Activated B cell treated with CpG ODN at 0.5 μM for 24 hours (primary cell): Measurements from ENCODE around the gene IRAK2. TPM values are rescaled to one million over a fixed set of nuclear protein-coding genes. Genes with fewer than 3 reads are reported as not detected.

Source experiments
- ATAC-seq: fragments of 200-7000 bp; cut with Tn5 transposase; one replicate; pipeline ENCODE4 v1.10.0; 2021; ENCODE audit warnings: low read depth, mild to moderate bottlenecking, moderate library complexity
- CTCF ChIA-PET: fragments of 350-600 bp; sonication (Branson Sonifier 250); formaldehyde crosslinking; loops from one replicate; lab custom pipeline; 2021; ENCODE audit warnings: antibody characterized with exemption; lab: Charles Lee
- POLR2A ChIA-PET: fragments of 350-600 bp; sonication (Branson Sonifier 250); formaldehyde crosslinking; loops from one replicate; lab custom pipeline; 2021; ENCODE audit warnings: antibody characterized with exemption; lab: Charles Lee
- DNase-seq: peaks from one replicate; pipeline ENCODE4 v3.0.0; 2022
- H3K27ac Mint-ChIP-seq: one replicate; pipeline ENCODE4 v1.8.0; 2020; ENCODE audit warnings: mixed read lengths
- H3K27me3 Mint-ChIP-seq: one replicate; pipeline ENCODE4 v1.8.0; 2021; ENCODE audit warnings: mixed read lengths
- H3K36me3 Mint-ChIP-seq: one replicate; pipeline ENCODE4 v1.8.0; 2021; ENCODE audit warnings: low read depth, mixed read lengths
- H3K4me1 Mint-ChIP-seq: one replicate; pipeline ENCODE4 v1.8.0; 2021; ENCODE audit warnings: mixed read lengths
- H3K4me3 Mint-ChIP-seq: one replicate; pipeline ENCODE4 v1.8.0; 2020; ENCODE audit warnings: mild to moderate bottlenecking, mixed read lengths
- H3K9me3 Mint-ChIP-seq: one replicate; pipeline ENCODE4 v1.8.0; 2020; ENCODE audit warnings: mixed read lengths
- intact Hi-C: fragments of 100-400 bp; cut with micrococcal nuclease; formaldehyde crosslinking; loops from one replicate; pipeline ENCODE4 v1.15.1; 2024
- total RNA-seq: library from RNA; stranded (reverse); gene quantifications from 2 replicates; pipeline ENCODE4 v1.2.3, GENCODE V29; 2022
- TF ChIP-seq, protein P1 (sequence below): fragments of 200-600 bp; IDR thresholded peaks from one replicate; pipeline ENCODE4 v1.8.0; 2022; ENCODE audit warnings: antibody characterized with exemption, mild to moderate bottlenecking

The IRAK2 gene
- total RNA-seq, 1 donor from 2014 or later = 8.6 TPM

DNA sequence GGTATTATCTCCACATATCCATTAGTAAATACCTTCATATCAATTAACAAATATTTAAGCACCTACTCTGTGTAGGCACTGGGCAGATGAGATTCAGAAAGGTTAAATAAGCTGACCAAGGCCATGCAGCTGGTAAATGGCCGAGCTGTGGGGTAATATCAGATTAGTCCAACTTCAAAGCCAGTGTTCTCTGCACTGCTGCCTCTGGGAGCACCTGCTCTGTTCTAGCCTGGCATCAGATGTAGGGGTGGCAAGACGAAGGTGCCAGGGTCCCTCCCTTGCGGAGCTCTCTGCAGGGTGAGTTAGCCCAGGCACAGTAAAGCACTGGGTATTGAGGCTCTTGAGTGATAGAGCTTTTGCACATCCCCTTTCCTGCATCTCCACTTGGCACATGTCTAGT is 89.0 kb downstream of the IRAK2 start:
- POLR2A ChIA-PET = no interaction called here

DNA sequence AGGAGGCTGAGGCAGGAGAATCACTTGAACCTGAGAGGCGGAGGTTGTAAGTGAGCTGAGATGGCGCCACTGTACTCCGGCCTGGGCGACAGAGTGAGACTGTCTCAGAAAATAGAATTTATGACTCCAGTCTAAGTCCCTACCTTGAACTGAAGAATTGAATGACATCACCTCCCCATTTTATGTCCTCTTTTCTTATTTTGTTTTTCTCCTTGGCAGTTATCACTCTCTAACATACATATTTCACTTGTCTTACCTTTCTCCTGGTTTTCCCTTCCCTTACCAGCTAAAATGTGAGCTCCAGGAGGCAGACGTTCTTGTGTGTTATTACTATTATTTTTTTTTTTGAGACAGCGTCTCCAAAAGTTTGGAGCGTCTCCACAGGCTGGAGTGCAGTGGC is 91.1 kb downstream of the IRAK2 start:
- ChIA-PET CTCF (no interaction called here), POLR2A (no interaction called here)
- intact Hi-C loops = no loop called here
- ATAC-seq (no peak), DNase-seq (no peak)
- Mint-ChIP-seq H3K27me3 (no peaks in the 10 kb centered on the region), H3K36me3 (peaks cover 76% of the 10 kb centered on the region), H3K9me3 (no peaks in the 10 kb centered on the region), H3K4me1 (peaks cover 32% of the 10 kb centered on the region), H3K4me3 (no peak overlapping the region), H3K27ac (no peak overlapping the region)
- TF ChIP-seq, protein P1, sequence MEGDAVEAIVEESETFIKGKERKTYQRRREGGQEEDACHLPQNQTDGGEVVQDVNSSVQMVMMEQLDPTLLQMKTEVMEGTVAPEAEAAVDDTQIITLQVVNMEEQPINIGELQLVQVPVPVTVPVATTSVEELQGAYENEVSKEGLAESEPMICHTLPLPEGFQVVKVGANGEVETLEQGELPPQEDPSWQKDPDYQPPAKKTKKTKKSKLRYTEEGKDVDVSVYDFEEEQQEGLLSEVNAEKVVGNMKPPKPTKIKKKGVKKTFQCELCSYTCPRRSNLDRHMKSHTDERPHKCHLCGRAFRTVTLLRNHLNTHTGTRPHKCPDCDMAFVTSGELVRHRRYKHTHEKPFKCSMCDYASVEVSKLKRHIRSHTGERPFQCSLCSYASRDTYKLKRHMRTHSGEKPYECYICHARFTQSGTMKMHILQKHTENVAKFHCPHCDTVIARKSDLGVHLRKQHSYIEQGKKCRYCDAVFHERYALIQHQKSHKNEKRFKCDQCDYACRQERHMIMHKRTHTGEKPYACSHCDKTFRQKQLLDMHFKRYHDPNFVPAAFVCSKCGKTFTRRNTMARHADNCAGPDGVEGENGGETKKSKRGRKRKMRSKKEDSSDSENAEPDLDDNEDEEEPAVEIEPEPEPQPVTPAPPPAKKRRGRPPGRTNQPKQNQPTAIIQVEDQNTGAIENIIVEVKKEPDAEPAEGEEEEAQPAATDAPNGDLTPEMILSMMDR = no peak

More for the DNA sequence above, 89.0 kb downstream of the IRAK2 start:
- Mint-ChIP-seq H3K4me3 (no peak overlapping the region), H3K27ac (no peak overlapping the region), H3K27me3 (no peaks in the 10 kb centered on the region), H3K36me3 (peaks cover 76% of the 10 kb centered on the region), H3K4me1 (peaks cover 51% of the 10 kb centered on the region), H3K9me3 (no peaks in the 10 kb centered on the region)
- intact Hi-C loops = no loop called here
- CTCF ChIA-PET = interaction anchor here (1.1 kb wide), 1 partner anchor 10 kb away, joined by 3 read pairs; no protein-coding TSS in a partner anchor
- DNase-seq = no peak
- TF ChIP-seq, protein P1 = no peak
- no peak for ATAC-seq

- POLR2A ChIA-PET = no interaction called here
- no peak for ATAC-seq
- Mint-ChIP-seq H3K9me3 (no peaks in the 10 kb centered on the region), H3K27me3 (no peaks in the 10 kb centered on the region), H3K4me1 (peaks cover 37% of the 10 kb centered on the region), H3K4me3 (no peak overlapping the region), H3K27ac (no peak overlapping the region), H3K36me3 (peaks cover 80% of the 10 kb centered on the region)
- TF ChIP-seq, protein P1 = no peak
- CTCF ChIA-PET = no interaction called here
- DNase-seq = no peak
- intact Hi-C loops = no loop called here
These were observed 94.3 kb downstream of the IRAK2 start for GRCh38 chr3:10259036-10259435.

GRCh38 chr3:10259798-10260197 is 95.1 kb downstream of the IRAK2 start:
- peaks cover 80% of the 10 kb centered on the region for H3K36me3 Mint-ChIP-seq
- ChIA-PET CTCF (no interaction called here), POLR2A (no interaction called here)
- peaks cover 32% of the 10 kb centered on the region for H3K4me1 Mint-ChIP-seq
- H3K27ac Mint-ChIP-seq = no peak overlapping the region
- DNase-seq (no peak), ATAC-seq (no peak)
- intact Hi-C loops = no loop called here
- H3K27me3 Mint-ChIP-seq = no peaks in the 10 kb centered on the region
- TF ChIP-seq, protein P1 = no peak
- H3K4me3 Mint-ChIP-seq = no peak overlapping the region
- no peaks in the 10 kb centered on the region for H3K9me3 Mint-ChIP-seq

- no peak overlapping the region for H3K27ac Mint-ChIP-seq
- ChIA-PET POLR2A (no interaction called here), CTCF (no interaction called here)
- TF ChIP-seq, protein P1 = no peak
- H3K9me3 Mint-ChIP-seq = no peaks in the 10 kb centered on the region
- intact Hi-C loops = no loop called here
- no peak for ATAC-seq
- no peaks in the 10 kb centered on the region for H3K27me3 Mint-ChIP-seq
- peaks cover 76% of the 10 kb centered on the region for H3K36me3 Mint-ChIP-seq
- no peak for DNase-seq
- H3K4me3 Mint-ChIP-seq = no peak overlapping the region
- peaks cover 29% of the 10 kb centered on the region for H3K4me1 Mint-ChIP-seq
These were observed 95.5 kb downstream of the IRAK2 start for GRCh38 chr3:10260211-10260701.
